ENCODE measurements around the gene LAMC1.

DNA sequence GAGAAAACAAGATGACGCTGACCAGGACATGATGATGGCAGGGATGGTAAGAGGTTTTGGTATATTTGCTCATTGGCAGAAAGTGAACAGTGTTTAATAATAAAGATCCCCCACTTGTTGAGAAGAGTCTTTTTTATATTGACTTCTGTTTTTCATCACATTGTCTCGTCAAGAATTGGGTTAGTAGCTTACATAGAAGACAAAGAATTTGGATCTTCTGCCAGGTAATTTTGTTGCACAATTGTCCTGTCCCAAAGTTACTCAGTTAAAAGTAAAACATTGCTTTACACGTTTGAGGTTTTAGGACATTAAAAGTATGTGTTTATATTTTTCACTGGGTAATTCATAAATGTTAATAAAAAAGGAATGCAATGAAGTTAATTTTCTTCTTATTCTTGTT lies 114.6 kb downstream of the LAMC1 start:
- TF ChIP-seq, protein P1, sequence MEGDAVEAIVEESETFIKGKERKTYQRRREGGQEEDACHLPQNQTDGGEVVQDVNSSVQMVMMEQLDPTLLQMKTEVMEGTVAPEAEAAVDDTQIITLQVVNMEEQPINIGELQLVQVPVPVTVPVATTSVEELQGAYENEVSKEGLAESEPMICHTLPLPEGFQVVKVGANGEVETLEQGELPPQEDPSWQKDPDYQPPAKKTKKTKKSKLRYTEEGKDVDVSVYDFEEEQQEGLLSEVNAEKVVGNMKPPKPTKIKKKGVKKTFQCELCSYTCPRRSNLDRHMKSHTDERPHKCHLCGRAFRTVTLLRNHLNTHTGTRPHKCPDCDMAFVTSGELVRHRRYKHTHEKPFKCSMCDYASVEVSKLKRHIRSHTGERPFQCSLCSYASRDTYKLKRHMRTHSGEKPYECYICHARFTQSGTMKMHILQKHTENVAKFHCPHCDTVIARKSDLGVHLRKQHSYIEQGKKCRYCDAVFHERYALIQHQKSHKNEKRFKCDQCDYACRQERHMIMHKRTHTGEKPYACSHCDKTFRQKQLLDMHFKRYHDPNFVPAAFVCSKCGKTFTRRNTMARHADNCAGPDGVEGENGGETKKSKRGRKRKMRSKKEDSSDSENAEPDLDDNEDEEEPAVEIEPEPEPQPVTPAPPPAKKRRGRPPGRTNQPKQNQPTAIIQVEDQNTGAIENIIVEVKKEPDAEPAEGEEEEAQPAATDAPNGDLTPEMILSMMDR (IDR thresholded peaks at IDR 0.05): no peak
- no peak for TF ChIP-seq POLR2A (IDR thresholded peaks at IDR 0.05)

All from uterus (tissue), 2 donors.